K562 (cell line): Measurements from ENCODE around the gene CPNE2. TPM values are rescaled to one million over a fixed set of nuclear protein-coding genes. Genes with fewer than 3 reads are reported as not detected.
A peak's percentile ranks its signal among the peaks of the same experiment; 100 is the strongest.

Source experiments
- ATAC-seq: fragments of 200-7000 bp; cut with Tn5 transposase; 3 replicates; pipeline ENCODE4 v1.9.1; 2020; ENCODE audit warnings: moderate library complexity
- BruUV-seq: library from RNA; stranded (reverse); fragments of 400-500 nt; replicated peaks from 2 replicates; lab custom pipeline; 2021; lab: Mats Ljungman, UMichigan
- CTCF ChIA-PET: fragments of 300-600 bp; formaldehyde crosslinking; extraction: SDS; loops from one replicate; lab custom pipeline; 2021; ENCODE audit warnings: low intra/inter-chr PET ratio; lab: Yijun Ruan, JAX
- POLR2A ChIA-PET: fragments of 300-600, 350-650 bp; sonication (Branson Sonifier 250); formaldehyde crosslinking; extraction: SDS; loops from one replicate; lab custom pipeline; 2021; ENCODE audit warnings: antibody characterized with exemption, inconsistent platforms; lab: Yijun Ruan, JAX
- DNase-seq, 4 experiments: peaks; one replicate each; pipeline versions ENCODE4 v3.0.0 to v3.0.0-alpha.2; 2011 to 2018; ENCODE audit warnings: low spot score in 3 of 4, mixed read lengths in 3 of 4; ENCODE audit errors: extremely low read depth in 1 of 4
- FAIRE-seq: peaks from 2 replicates; lab custom pipeline; 2011; peaks lifted over from hg19 to GRCh38; lab: Jason Lieb, UNC
- H2AFZ ChIP-seq: 2 replicates; pipeline ENCODE4 v1.6.0; 2011; ENCODE audit warnings: low read depth, low read length, control low read depth, inconsistent platforms
- H3K27ac ChIP-seq: fragments of 200-600 bp; 3 replicates; pipeline ENCODE4 v1.8.0; 2011; ENCODE audit warnings: low read depth, mild to moderate bottlenecking, control low read depth, inconsistent platforms, low read length, moderate library complexity, mixed read lengths; ENCODE audit errors: extremely low read depth
- H3K27me3 ChIP-seq, 2 experiments: fragments of 300-600 bp in 1 of 2; 2 replicates in 1 of 2; 3 replicates in 1 of 2; pipeline versions ENCODE4 v1.6.0 to v1.8.0; 2011; ENCODE audit warnings: inconsistent platforms in 2 of 2, low read length in 2 of 2, mild to moderate bottlenecking in 1 of 2, mixed read lengths in 1 of 2, moderate library complexity in 1 of 2; ENCODE audit not compliant: control insufficient read depth in 2 of 2, insufficient read depth in 2 of 2
- H3K36me3 ChIP-seq: fragments of 300-600 bp; 3 replicates; pipeline ENCODE4 v1.8.0; 2011; ENCODE audit warnings: mild to moderate bottlenecking, low read length, inconsistent platforms; ENCODE audit not compliant: control insufficient read depth, insufficient read depth
- H3K4me1 ChIP-seq, 2 experiments: fragments of 200-600 bp in 1 of 2; replicated peaks in 1 of 2; 2 replicates in 1 of 2; 3 replicates in 1 of 2; pipeline versions ENCODE4 v1.5.1 to v1.8.0; 2011; ENCODE audit warnings: inconsistent platforms in 2 of 2, low read length in 2 of 2, mild to moderate bottlenecking in 1 of 2, mixed read lengths in 1 of 2, moderate library complexity in 1 of 2; ENCODE audit not compliant: control insufficient read depth in 2 of 2, insufficient read depth in 2 of 2
- H3K4me2 ChIP-seq: 2 replicates; pipeline ENCODE4 v1.6.1; 2011; ENCODE audit warnings: low read length, control low read depth, inconsistent platforms, mixed read lengths; ENCODE audit not compliant: insufficient read depth
- H3K4me3 ChIP-seq: fragments of 200-600 bp; sonication (generic), shearing (Covaris generic); 2 replicates; pipeline ENCODE4 v1.5.1; 2016; ENCODE audit warnings: control low read depth, inconsistent platforms
- H3K79me2 ChIP-seq: fragments of 200-600 bp; 3 replicates; pipeline ENCODE4 v1.8.0; 2011; ENCODE audit warnings: low read length, inconsistent platforms; ENCODE audit not compliant: control insufficient read depth, insufficient read depth
- H3K9ac ChIP-seq, 2 experiments: 2 replicates each; pipeline versions ENCODE4 v1.6.0 to v1.6.1; 2011; ENCODE audit warnings: low read depth in 2 of 2, low read length in 2 of 2, control low read depth in 1 of 2, inconsistent platforms in 1 of 2, mild to moderate bottlenecking in 1 of 2, mixed read lengths in 1 of 2; ENCODE audit not compliant: insufficient read depth in 1 of 2
- H3K9me1 ChIP-seq: one replicate; pipeline ENCODE4 v1.6.0; 2011; ENCODE audit warnings: inconsistent platforms, mild to moderate bottlenecking, low read length, moderate library complexity; ENCODE audit not compliant: control insufficient read depth, insufficient read depth
- H3K9me3 ChIP-seq: replicated peaks from 2 replicates; pipeline ENCODE4 v1.5.1; 2011; ENCODE audit warnings: low read depth, low read length, inconsistent platforms; ENCODE audit not compliant: control insufficient read depth, insufficient read depth
- H4K20me1 ChIP-seq: replicated peaks from 2 replicates; pipeline ENCODE4 v1.6.1; 2011; ENCODE audit warnings: low read length, inconsistent platforms, mixed read lengths; ENCODE audit not compliant: control insufficient read depth, insufficient read depth
- ARID1B ChIP-seq: fragments of 450-650 bp; IDR thresholded peaks from 2 replicates; pipeline ENCODE4 v1.6.1; 2016; ENCODE audit warnings: antibody characterized with exemption, mild to moderate bottlenecking, inconsistent platforms
- BCOR ChIP-seq: fragments of 450-650 bp; IDR thresholded peaks from 2 replicates; pipeline ENCODE4 v1.6.1; 2016
- EWSR1 ChIP-seq: fragments of 450-650 bp; IDR thresholded peaks from 2 replicates; pipeline ENCODE4 v1.6.1; 2018; ENCODE audit warnings: borderline replicate concordance, mild to moderate bottlenecking, low read depth, moderate library complexity; ENCODE audit not compliant: partially characterized antibody
- HDGF ChIP-seq: fragments of 450-650 bp; IDR thresholded peaks from 2 replicates; pipeline ENCODE4 v1.6.1; 2016
- LARP7 ChIP-seq: fragments of 450-650 bp; IDR thresholded peaks from 2 replicates; pipeline ENCODE4 v1.6.1; 2016
- MYBL2 ChIP-seq, 2 experiments: fragments of 450-650 bp in 1 of 2; sonication (generic) in 1 of 2; formaldehyde crosslinking in 1 of 2; IDR thresholded peaks; 2 replicates each; pipeline versions ENCODE4 v1.6.1 to v1.8.1; 2017 to 2022; ENCODE audit warnings: borderline replicate concordance in 1 of 2, inconsistent platforms in 1 of 2, low read depth in 1 of 2, mild to moderate bottlenecking in 1 of 2, missing genetic modification reagents in 1 of 2, moderate library complexity in 1 of 2
- OTX1 ChIP-seq: fragments of 450-650 bp; formaldehyde crosslinking; IDR thresholded peaks from 2 replicates; pipeline ENCODE4 v1.4.0; 2022; ENCODE audit warnings: mild to moderate bottlenecking
- SMARCA5 ChIP-seq: fragments of 450-650 bp; IDR thresholded peaks from 2 replicates; pipeline ENCODE4 v1.6.1; 2016
- TFAP4 ChIP-seq: sonication (generic); formaldehyde crosslinking; IDR thresholded peaks from 2 replicates; pipeline ENCODE4 v1.8.0; 2022; ENCODE audit warnings: missing genetic modification reagents, mild to moderate bottlenecking, moderate library complexity, borderline replicate concordance
- THRB ChIP-seq: fragments of 450-650 bp; formaldehyde crosslinking; conservative IDR thresholded peaks from 2 replicates; pipeline ENCODE4 v1.4.0; 2022; ENCODE audit warnings: mild to moderate bottlenecking, missing genetic modification characterization
- TRIM24 ChIP-seq, 2 experiments: fragments of 450-650 bp; IDR thresholded peaks; 2 replicates each; pipeline ENCODE4 v1.6.1; 2016
- ZBED1 ChIP-seq: IDR thresholded peaks from 2 replicates; pipeline ENCODE4 v1.6.1; 2014
- ZBTB43 ChIP-seq: sonication (generic); formaldehyde crosslinking; IDR thresholded peaks from 2 replicates; pipeline ENCODE4 v1.8.0; 2023; ENCODE audit warnings: mild to moderate bottlenecking, missing genetic modification reagents
- ZNF121 ChIP-seq: sonication (generic); formaldehyde crosslinking; conservative IDR thresholded peaks from 2 replicates; pipeline ENCODE4 v1.8.0; 2022; ENCODE audit warnings: missing genetic modification reagents
- ZNF41 ChIP-seq: fragments of 250-450 bp; sonication (Bioruptor Pico); conservative IDR thresholded peaks from 2 replicates; pipeline ENCODE4 v1.4.0; 2020; ENCODE audit warnings: mild to moderate bottlenecking
- WGBS: fragments of 100-300 bp; shearing (Covaris generic); methylation state at CpG from one replicate; pipeline ENCODE4 v1.1.6; 2016; ENCODE audit warnings: low coverage, mixed read lengths; ENCODE audit not compliant: insufficient coverage; ENCODE audit errors: missing lambda C conversion rate; 5-methylcytosine and 5-hydroxymethylcytosine counted together
- in situ Hi-C: fragments of 300-500 bp; cut with MboI; formaldehyde crosslinking; loops from 4 replicates; pipeline ENCODE4 v1.15.0; 2018; ENCODE audit warnings: inconsistent platforms, mixed read lengths
- intact Hi-C: fragments of 100-400 bp; cut with micrococcal nuclease; formaldehyde crosslinking; loops from 2 replicates; pipeline ENCODE4 v1.14.2; 2022
- polyA plus RNA-seq, 8 experiments: library from polyadenylated mRNA; depleted of rRNA in 4 of 8; stranded (reverse) in 5 of 8; unstranded in 3 of 8; fragments of >200 nt; fragmentation: Nextera tagmentation in 2 of 8; fragmentation: Illumina TruSeq in 1 of 8; extraction: Ambion mirVana in 2 of 8; extraction: Trizol in 1 of 8; gene quantifications; 2 replicates each; pipeline versions ENCODE4 v1.2.1 to v1.2.3, GENCODE V29; 2011 to 2014; ENCODE audit warnings: inconsistent platforms in 1 of 8, missing spikeins in 1 of 8
- total RNA-seq, 7 experiments: library from RNA; depleted of rRNA in 6 of 7; stranded (reverse); fragments of >200 nt in 6 of 7; fragmentation: Illumina TruSeq in 2 of 7; extraction: Trizol in 2 of 7; gene quantifications; 2 replicates each; pipeline versions ENCODE4 v1.2.1 to v1.2.3, GENCODE V29; 2011 to 2021; ENCODE audit warnings: low replicate concordance in 1 of 7

The CPNE2 gene
- total and polyA plus RNA-seq, 9 of the 15 experiments (the other 6 are each of a cell fraction or from before 2014, with no cell fraction given): 3.0 to 13.9 (median 8.6) TPM

- TF ChIP-seq TFAP4 (CRISPR knock-in tag): 0 out of 2 replicates have a peak, but pooled peaks have one; percentile 16
- no peak for TF ChIP-seq ZBTB43 (CRISPR knock-in tag)
- no peak for TF ChIP-seq ZBED1
- no peak for TF ChIP-seq ZNF121 (CRISPR knock-in tag)
- TF ChIP-seq EWSR1: no peak
Measured at GRCh38 chr16:57058291-57058861, 34.0 kb upstream of the CPNE2 start (continued).

GRCh38 chr16:57060323-57061083 is 31.9 kb upstream of the CPNE2 start:
- in situ Hi-C loops (no loop called here), intact Hi-C loops (no loop called here)
- POLR2A ChIA-PET: interaction anchor here (0.6 to 2.6 kb wide), 4 partner anchors 9 to 33 kb away, joined by 3 to 12 read pairs (median 4); no protein-coding TSS in a partner anchor
- Histone ChIP-seq H3K9ac (peak overlapping the region in 1 of 2 experiments; percentile 28; a peak in 1 of 4 replicates), H3K79me2 (no peaks in the 10 kb centered on the region), H3K4me1 (peaks cover 29% of the 10 kb centered on the region in 2 experiments), H3K4me3 (no peak overlapping the region), H3K9me3 (no peaks in the 10 kb centered on the region), H3K9me1 (no peaks in the 10 kb centered on the region), H3K36me3 (no peaks in the 10 kb centered on the region), H3K27me3 (peaks cover 14 to 25% of the 10 kb centered on the region in 2 experiments; a peak in 4 of 5 replicates), H4K20me1 (no peaks in the 10 kb centered on the region; the same call in 1 of the 2 replicates), H3K27ac (no peak overlapping the region; the same call in 2 of the 3 replicates), H2AFZ (peak overlapping the region; percentile 77), H3K4me2 (no peak overlapping the region)
- CTCF ChIA-PET: interaction anchor here (0.8 kb wide), 1 partner anchor 46 kb away, joined by 3 read pairs; no protein-coding TSS in a partner anchor
- no TSS peak for BruUV-seq
- DNase-seq: no peak
- WGBS: 37% methylated on average over 8 of the region's 9 CpGs
- FAIRE-seq: peak; percentile 65
- ATAC-seq: peak; percentile 41
- peak; percentile 52; the same call in 1 of the 2 replicates for TF ChIP-seq LARP7
- peak; percentile 86 for TF ChIP-seq OTX1
- TF ChIP-seq HDGF: peak; percentile 95
- peak; percentile 66; the same call in 1 of the 2 replicates for TF ChIP-seq BCOR
- TF ChIP-seq TRIM24 (IDR thresholded peaks at IDR 0.05): peak in 1 of 2 experiments; percentile 12; a peak in 1 of 4 replicates
- peak; percentile 11; the same call in 1 of the 2 replicates for TF ChIP-seq MYBL2 (IDR thresholded peaks at IDR 0.05; ENCODE audit: low read depth)
- no peak for TF ChIP-seq MYBL2 (CRISPR knock-in tag; IDR thresholded peaks at IDR 0.05; ENCODE audit: borderline replicate concordance)
- no peak for TF ChIP-seq ZNF41 (CRISPR knock-in tag)
- 0 out of 2 replicates have a peak, but pooled peaks have one; percentile 17 for TF ChIP-seq ARID1B
- TF ChIP-seq SMARCA5: peak; percentile 86; the same call in 1 of the 2 replicates
- TF ChIP-seq THRB (CRISPR knock-in tag): 0 out of 2 replicates have a peak, but pooled peaks have one; percentile 31
